CD4-positive, alpha-beta T cell treated with Interleukin-21 for 1 hour (primary cell): Measurements from ENCODE around the gene AGXT2.
A peak's percentile ranks its signal among the peaks of the same experiment; 100 is the strongest.
"Not testable (repeated sequence)": the region's sequence is repeated elsewhere in the genome, so short reads cannot be mapped to it uniquely, and the experiment has no call there.

Source experiments
- DNase-seq: peaks from one replicate; pipeline ENCODE4 v3.0.0-alpha.2; 2020

AGXT2 gene

DNA sequence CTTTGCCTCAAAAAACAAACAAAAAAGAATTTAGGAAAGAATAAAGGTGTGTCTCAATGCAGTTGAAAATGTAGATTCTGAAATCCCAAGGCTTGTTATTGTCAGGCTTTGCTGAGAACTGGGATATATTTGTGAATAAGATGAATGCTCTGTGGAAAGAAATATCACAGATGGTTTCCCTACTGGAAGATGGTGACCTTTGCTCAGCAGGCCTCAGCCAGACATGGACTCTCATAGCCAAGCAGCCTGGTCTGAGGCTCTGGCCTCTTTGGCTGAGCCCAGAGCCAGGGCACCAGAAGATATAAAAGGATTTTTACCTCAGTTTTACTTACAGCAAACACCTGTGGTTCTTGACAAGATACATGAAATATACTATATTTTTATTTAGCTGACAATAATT lies 37.1 kb downstream of the AGXT2 start:
- DNase-seq: no peak

- DNase-seq: no peak
Measured at GRCh38 chr5:35009657-35010056, 38.1 kb downstream of the AGXT2 start.

GRCh38 chr5:35009019-35009418 lies 38.7 kb downstream of the AGXT2 start:
- no peak for DNase-seq

GRCh38 chr5:35004771-35005170 lies 43.0 kb downstream of the AGXT2 start:
- no peak for DNase-seq

GRCh38 chr5:35004200-35004599 lies 43.5 kb downstream of the AGXT2 start:
- no peak for DNase-seq

- DNase-seq: peak; percentile 32
Measured at GRCh38 chr5:35003018-35003957, 44.5 kb downstream of the AGXT2 start.

GRCh38 chr5:35002459-35002858 lies 45.3 kb downstream of the AGXT2 start:
- DNase-seq: no peak

GRCh38 chr5:35001842-35002241 lies 45.9 kb downstream of the AGXT2 start:
- DNase-seq: no peak

GRCh38 chr5:34998058-34998789 lies 49.5 kb downstream of the AGXT2 start:
- no peak for DNase-seq

DNA sequence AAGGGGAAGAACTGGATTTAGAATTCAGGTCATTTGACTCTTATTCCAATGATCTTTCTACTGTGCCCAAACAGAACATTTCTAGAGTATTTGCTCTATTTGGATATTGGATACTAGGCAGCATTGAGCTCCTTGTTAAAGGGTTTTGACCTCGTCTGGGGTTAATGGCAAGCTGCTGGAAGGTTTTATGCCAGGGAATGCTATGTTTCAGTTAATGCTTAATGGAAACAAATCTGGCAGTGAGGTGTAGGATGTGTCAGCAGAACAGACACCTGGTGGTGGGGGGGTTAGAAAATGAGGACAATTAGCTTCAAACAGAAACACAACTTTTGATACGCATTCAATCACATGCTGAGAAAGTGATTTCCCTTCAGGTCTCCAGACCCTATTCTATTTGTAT lies 51.5 kb downstream of the AGXT2 start:
- no peak for DNase-seq

DNA sequence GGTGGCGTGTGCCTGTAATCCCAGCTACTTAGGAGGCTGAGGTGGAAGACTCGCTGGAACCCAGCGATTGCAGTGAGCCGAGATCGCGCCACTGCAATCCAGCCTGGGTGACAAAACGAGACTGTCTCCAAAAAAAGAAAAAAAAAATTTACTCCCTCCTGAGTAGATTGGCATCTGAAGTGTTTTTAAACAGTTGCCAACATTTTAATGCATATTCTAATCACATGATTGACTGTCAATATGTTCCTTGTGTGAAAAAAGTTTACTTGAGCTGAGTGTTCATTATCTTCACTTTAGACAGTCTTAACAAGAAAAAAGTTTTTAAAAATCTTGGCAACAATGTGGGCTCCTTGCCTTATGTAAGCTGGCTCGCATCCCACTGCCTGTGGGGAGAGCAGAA lies 53.8 kb downstream of the AGXT2 start:
- no peak for DNase-seq

- no peak for DNase-seq
Measured at GRCh38 chr5:34991486-34992238, 56.1 kb downstream of the AGXT2 start.

DNA sequence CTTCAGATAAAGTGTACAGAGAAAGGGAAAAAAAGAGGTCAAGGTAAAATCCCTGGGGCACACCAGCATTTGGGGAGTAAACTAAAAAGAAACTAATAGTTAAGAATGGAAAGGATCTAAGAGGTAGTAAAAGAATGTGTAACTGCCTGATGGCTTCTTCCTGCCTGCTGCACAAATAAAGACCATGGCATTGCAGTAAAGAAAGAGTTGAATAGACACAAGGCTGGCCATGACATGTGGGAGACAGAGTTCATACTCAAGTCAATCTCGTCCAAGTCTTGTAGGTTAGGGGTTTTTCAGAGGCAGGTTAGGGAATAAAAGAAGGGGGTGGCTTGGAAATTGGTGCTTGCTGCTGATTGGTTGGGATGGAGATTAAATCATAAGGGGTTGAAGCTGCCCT lies 60.8 kb downstream of the AGXT2 start:
- DNase-seq: no peak

- DNase-seq: no peak
Measured at GRCh38 chr5:34982823-34983222, 64.9 kb downstream of the AGXT2 start.

DNA sequence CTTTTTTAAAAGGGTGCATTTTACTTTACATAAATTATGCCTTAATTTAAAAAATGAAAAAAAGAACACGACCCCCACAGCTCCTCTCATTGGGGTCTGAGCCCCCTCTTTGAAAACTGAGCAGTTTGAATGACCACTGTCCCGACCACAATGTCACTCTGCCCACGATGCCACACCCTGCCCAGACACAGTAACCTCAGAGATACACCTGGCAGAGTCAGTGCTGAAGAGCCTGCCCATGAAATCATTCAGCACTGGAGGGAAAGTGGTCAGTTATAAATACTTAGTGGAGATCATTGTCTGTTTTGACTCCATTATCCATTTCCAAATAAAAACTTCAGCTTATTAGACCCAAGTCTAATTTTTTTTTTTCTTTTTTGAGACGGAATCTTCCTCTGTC lies 69.1 kb downstream of the AGXT2 start:
- DNase-seq: no peak

GRCh38 chr5:34977934-34978613 lies 69.7 kb downstream of the AGXT2 start:
- no peak for DNase-seq

DNA sequence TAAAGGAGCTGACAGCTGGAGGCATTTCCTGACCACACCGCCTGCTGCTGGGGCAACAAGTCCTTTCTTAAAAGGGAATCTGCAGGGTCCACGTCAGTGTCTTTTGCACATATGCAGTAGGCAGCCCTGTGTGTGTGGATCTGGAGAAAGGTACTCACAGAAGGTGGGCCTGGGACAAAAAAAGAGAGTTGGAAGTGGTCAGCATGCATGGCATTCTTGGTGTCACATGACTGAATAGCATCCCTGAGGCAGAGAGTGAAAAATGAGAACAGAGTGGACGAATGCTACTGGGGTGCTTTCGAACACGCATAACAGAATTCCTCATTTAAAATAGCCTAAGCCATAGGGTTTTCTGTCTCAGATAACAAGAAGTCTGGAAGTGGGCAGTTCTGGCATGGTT lies 71.4 kb downstream of the AGXT2 start:
- DNase-seq: no peak

DNA sequence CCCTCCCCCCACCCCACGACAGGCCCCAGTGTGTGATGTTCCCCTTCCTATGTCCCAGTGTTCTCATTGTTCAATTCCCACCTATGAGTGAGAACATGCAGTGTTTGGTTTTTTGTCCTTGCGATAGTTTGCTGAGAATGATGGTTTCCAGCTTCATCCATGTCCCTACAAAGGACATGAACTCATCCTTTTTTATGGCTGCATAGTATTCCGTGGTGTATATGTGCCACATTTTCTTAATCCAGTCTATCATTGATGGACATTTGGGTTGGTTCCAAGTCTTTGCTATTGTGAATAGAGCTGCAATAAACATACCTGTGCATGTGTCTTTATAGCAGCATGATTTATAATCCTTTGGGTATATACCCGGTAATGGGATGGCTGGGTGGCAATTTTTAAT lies 76.1 kb downstream of the AGXT2 start:
- not testable (repeated sequence) for DNase-seq

DNA sequence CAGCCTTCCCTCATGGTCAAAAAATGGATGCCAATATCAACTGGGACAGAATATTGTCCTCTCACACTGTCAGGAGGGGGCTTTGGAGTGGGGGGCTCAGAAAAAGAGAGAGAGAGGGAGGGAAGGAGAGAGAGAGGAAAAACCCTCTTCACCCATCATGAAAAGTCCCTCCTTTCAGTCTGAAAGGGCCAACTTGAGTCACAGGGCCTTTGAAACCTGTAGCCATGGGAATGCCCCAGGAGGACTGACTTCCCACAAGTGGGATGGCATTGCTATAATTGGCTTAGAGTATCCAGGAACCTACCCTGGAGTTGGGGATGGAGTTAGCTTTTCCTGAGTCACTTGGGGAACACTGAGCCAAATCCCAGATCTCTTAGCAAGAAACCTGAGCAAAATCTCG lies 77.2 kb downstream of the AGXT2 start:
- DNase-seq: no peak

- DNase-seq: no peak
Measured at GRCh38 chr5:34968258-34968657, 79.5 kb downstream of the AGXT2 start.

GRCh38 chr5:34967540-34967939 lies 80.2 kb downstream of the AGXT2 start:
- no peak for DNase-seq

DNA sequence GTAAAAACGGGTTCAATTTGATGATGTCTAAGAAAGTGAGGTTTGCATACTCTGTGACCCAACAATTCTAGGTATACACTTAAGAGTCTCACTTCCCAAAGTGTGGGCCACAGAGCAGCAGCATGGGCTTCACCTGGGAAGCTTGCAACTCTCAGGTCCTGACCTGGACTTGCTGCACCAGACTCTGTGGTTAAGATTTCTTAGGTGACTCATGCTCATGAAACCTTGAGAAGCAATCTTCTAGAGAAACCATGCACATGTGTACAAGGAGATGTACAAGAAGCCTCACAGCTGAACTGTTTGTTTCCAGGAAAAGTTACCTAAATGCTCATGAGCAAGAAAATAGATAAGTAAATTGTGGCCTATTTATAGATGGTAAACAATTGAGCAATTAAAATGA lies 88.4 kb downstream of the AGXT2 start:
- DNase-seq: no peak
